ENCODE measurements around the gene OR2W1.

OR2W1 gene

GRCh38 chr6:28996844-28997510 is 48.0 kb downstream of the OR2W1 start:
- no peak for DNase-seq (ENCODE audit: low read depth)

GRCh38 chr6:28995093-28995650 is 49.8 kb downstream of the OR2W1 start:
- DNase-seq (ENCODE audit: low read depth), result no peak
